SK-N-SH (cell line): ENCODE results near the gene OGFOD2.

ENCODE experiments used
- CTCF ChIP-seq: fragments of 200-600 bp; sonication (generic); IDR thresholded peaks from 2 replicates; pipeline ENCODE4 v1.6.1; 2017; ENCODE audit warnings: antibody characterized with exemption, mild to moderate bottlenecking, moderate library complexity
- GABPA ChIP-seq: IDR thresholded peaks from 2 replicates; pipeline ENCODE4 v1.4.0; 2012; ENCODE audit warnings: low read depth, mild to moderate bottlenecking
- NRF1 ChIP-seq: IDR thresholded peaks from 2 replicates; pipeline ENCODE4 v1.6.1; 2012; ENCODE audit warnings: low read depth, mild to moderate bottlenecking, low read length
- REST ChIP-seq: IDR thresholded peaks from 2 replicates; pipeline ENCODE4 v1.6.1; 2012; ENCODE audit warnings: mild to moderate bottlenecking, low read depth, low read length, moderate library complexity
- SMC3 ChIP-seq: IDR thresholded peaks from 2 replicates; pipeline ENCODE4 v1.6.1; 2012; ENCODE audit warnings: low read depth, low read length, improper control_type of control experiment
- TAF1 ChIP-seq: IDR thresholded peaks from 2 replicates; pipeline ENCODE4 v1.6.1; 2012; ENCODE audit warnings: low read depth, mild to moderate bottlenecking, low read length, moderate library complexity, borderline replicate concordance

GRCh38 chr12:123013185-123014095 is 38.4 kb downstream of the OGFOD2 start:
- no peak for TF ChIP-seq CTCF
- TF ChIP-seq NRF1: no peak
- no peak for TF ChIP-seq TAF1
- TF ChIP-seq GABPA: no peak
- TF ChIP-seq REST: no peak
- no peak for TF ChIP-seq SMC3
